ENCODE data around the gene GAL. TPM values are rescaled to one million over a fixed set of nuclear protein-coding genes. Genes with fewer than 3 reads are reported as not detected.

The GAL gene
- total RNA-seq, 1 donor from 2014 or later: 15.9 TPM

GRCh38 chr11:68735646-68736045 is 51.3 kb downstream of the GAL start:
- Mint-ChIP-seq H3K36me3 (ENCODE audit: low read depth, unreplicated experiment) (no peaks in the 10 kb centered on the region), H3K4me3 (ENCODE audit: unreplicated experiment) (no peak overlapping the region), H3K4me1 (ENCODE audit: unreplicated experiment) (peaks cover 22% of the 10 kb centered on the region), H3K27me3 (ENCODE audit: unreplicated experiment) (no peaks in the 10 kb centered on the region), H3K27ac (ENCODE audit: unreplicated experiment) (no peak overlapping the region), H3K9me3 (ENCODE audit: unreplicated experiment) (no peaks in the 10 kb centered on the region)
- TF ChIP-seq CTCF (IDR thresholded peaks at IDR 0.05; ENCODE audit: unreplicated experiment): no peak
- no peak for DNase-seq (ENCODE audit: low spot score)

Other genes starting within 250 kb of the GAL start
- gene PPP6R3, start 223.8 kb upstream of the GAL start, total RNA-seq (ENCODE audit: unreplicated experiment): 115 TPM
- gene TESMIN, start 67.0 kb downstream of the GAL start, total RNA-seq (ENCODE audit: unreplicated experiment): 3.4 TPM
- 0.36 TPM for gene CPT1A, start 157.4 kb downstream of the GAL start, total RNA-seq (ENCODE audit: unreplicated experiment)
- gene MRPL21, start 219.3 kb downstream of the GAL start, total RNA-seq (ENCODE audit: unreplicated experiment): 54.4 TPM
- gene IGHMBP2, start 219.3 kb downstream of the GAL start, total RNA-seq (ENCODE audit: unreplicated experiment): 14.1 TPM

Measured in endothelial cell (in vitro differentiated cells).